Measurements from ENCODE around the gene SYTL3. TPM values are rescaled to one million over a fixed set of nuclear protein-coding genes. Genes with fewer than 3 reads are reported as not detected.
A peak's percentile ranks its signal among the peaks of the same experiment; 100 is the strongest.

SYTL3 gene
- total and polyA plus RNA-seq, 2 experiments from 2014 or later: 9.9 to 11.4 TPM

GRCh38 chr6:158708239-158708638 lies 58.4 kb downstream of the SYTL3 start:
- peak; percentile 24 for TF ChIP-seq CTCF (IDR thresholded peaks at IDR 0.05; ENCODE audit: low read depth, low read length)
- H3K4me1 ChIP-seq (ENCODE audit: low read depth): peaks cover 41% of the 10 kb centered on the region
- H3K27me3 ChIP-seq: no peaks in the 10 kb centered on the region
- no peaks in the 10 kb centered on the region for H3K9me3 ChIP-seq (ENCODE audit: low read depth)
- peak; percentile 56 to 86 for DNase-seq (ENCODE audit: low read depth in 1 of 2, low spot score in 1 of 2)
- H3K27ac ChIP-seq: peak overlapping the region; percentile 98
- no peaks in the 10 kb centered on the region for H3K36me3 ChIP-seq
- H3K4me3 ChIP-seq: no peak overlapping the region

DNA sequence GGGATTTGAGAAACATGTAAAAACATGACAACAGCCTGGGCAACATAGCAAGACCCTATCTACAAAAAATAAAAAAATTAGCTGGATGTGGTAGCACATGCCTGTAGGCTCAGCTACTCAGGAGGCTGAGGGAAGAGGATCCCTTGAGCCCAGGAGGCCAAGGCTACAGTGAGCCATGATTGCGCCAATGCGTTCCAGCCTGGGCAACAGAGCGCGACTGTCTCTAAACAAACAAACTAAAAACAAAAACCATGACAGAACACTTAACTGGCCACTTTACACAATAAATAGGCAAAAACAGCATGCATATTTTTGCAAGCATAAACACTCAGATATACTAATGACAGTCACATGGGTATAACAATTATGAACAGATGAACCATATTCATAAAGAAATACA lies 60.0 kb downstream of the SYTL3 start:
- Histone ChIP-seq H3K4me1 (ENCODE audit: low read depth) (peaks cover 53% of the 10 kb centered on the region), H3K27me3 (no peaks in the 10 kb centered on the region), H3K27ac (no peak overlapping the region), H3K36me3 (no peaks in the 10 kb centered on the region), H3K9me3 (ENCODE audit: low read depth) (no peaks in the 10 kb centered on the region), H3K4me3 (no peak overlapping the region)
- no peak for TF ChIP-seq CTCF (IDR thresholded peaks at IDR 0.05; ENCODE audit: low read depth, low read length)
- no peak for DNase-seq (ENCODE audit: low read depth in 1 of 2, low spot score in 1 of 2)

DNA sequence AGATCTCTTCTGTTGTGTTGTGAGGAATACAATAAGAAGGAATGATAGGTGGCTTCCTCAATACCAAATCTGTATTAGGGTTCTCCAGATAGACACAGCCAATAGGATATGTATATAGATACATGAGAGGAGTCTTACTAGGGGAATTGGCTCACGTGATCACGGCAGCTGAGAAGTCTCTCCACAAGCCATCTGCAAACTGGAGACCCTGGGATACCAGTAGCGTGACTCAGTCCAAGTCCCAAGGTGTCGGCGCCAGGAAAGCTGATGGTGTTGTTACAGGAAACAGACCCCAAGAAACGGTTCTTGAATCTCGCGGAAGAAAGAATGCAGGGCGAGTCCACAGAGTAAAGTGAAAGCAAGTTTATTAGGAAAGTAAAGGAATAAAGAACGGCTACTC lies 61.4 kb downstream of the SYTL3 start:
- peaks cover 57% of the 10 kb centered on the region for H3K4me1 ChIP-seq (ENCODE audit: low read depth)
- H3K36me3 ChIP-seq: no peaks in the 10 kb centered on the region
- DNase-seq (ENCODE audit: low read depth in 1 of 2, low spot score in 1 of 2): peak in 1 of 2 donors; percentile 82
- TF ChIP-seq CTCF (IDR thresholded peaks at IDR 0.05; ENCODE audit: low read depth, low read length): no peak
- H3K4me3 ChIP-seq: no peak overlapping the region
- no peak overlapping the region for H3K27ac ChIP-seq
- no peaks in the 10 kb centered on the region for H3K27me3 ChIP-seq
- H3K9me3 ChIP-seq (ENCODE audit: low read depth): no peaks in the 10 kb centered on the region

- DNase-seq (ENCODE audit: low read depth in 1 of 2, low spot score in 1 of 2): no peak
- no peak for TF ChIP-seq CTCF (IDR thresholded peaks at IDR 0.05; ENCODE audit: low read depth, low read length)
These were observed 63.6 kb downstream of the SYTL3 start for GRCh38 chr6:158713469-158713868.

GRCh38 chr6:158714706-158715105 lies 64.9 kb downstream of the SYTL3 start:
- Histone ChIP-seq H3K27me3 (no peaks in the 10 kb centered on the region), H3K9me3 (ENCODE audit: low read depth) (no peaks in the 10 kb centered on the region), H3K27ac (peak overlapping the region; percentile 94), H3K4me1 (ENCODE audit: low read depth) (peaks cover 51% of the 10 kb centered on the region), H3K4me3 (no peak overlapping the region), H3K36me3 (no peaks in the 10 kb centered on the region)
- DNase-seq (ENCODE audit: low read depth in 1 of 2, low spot score in 1 of 2): no peak
- TF ChIP-seq CTCF (IDR thresholded peaks at IDR 0.05; ENCODE audit: low read depth, low read length): no peak

More at GRCh38 chr6:158713469-158713868, 63.6 kb downstream of the SYTL3 start:
- H3K4me1 ChIP-seq (ENCODE audit: low read depth): peaks cover 45% of the 10 kb centered on the region
- no peaks in the 10 kb centered on the region for H3K9me3 ChIP-seq (ENCODE audit: low read depth)
- H3K27ac ChIP-seq: peak overlapping the region; percentile 94
- H3K27me3 ChIP-seq: no peaks in the 10 kb centered on the region
- H3K4me3 ChIP-seq: no peak overlapping the region
- no peaks in the 10 kb centered on the region for H3K36me3 ChIP-seq
